Endothelial cell of umbilical vein (primary cell): ENCODE data around the gene TMEM140. TPM values are rescaled to one million over a fixed set of nuclear protein-coding genes. Genes with fewer than 3 reads are reported as not detected.

Source experiments
- BruUV-seq: library from RNA; stranded (reverse); fragments of 400-500 nt; replicated peaks from 2 replicates; lab custom pipeline; 2021; lab: Mats Ljungman, UMichigan
- CTCF ChIA-PET: fragments of 300-600, 350-600 bp; sonication (Branson Sonifier 250); formaldehyde crosslinking; loops from one replicate; lab custom pipeline; 2021; ENCODE audit warnings: antibody characterized with exemption, inconsistent platforms; lab: Charles Lee
- POLR2A ChIA-PET: fragments of 300-600, 350-600 bp; sonication (Branson Sonifier 250); formaldehyde crosslinking; loops from one replicate; lab custom pipeline; 2021; ENCODE audit warnings: antibody characterized with exemption, inconsistent platforms; lab: Charles Lee
- DNase-seq: peaks from one replicate; pipeline ENCODE4 v3.0.0-alpha.2; 2011; ENCODE audit warnings: low read depth, low spot score
- FAIRE-seq: peaks from 2 replicates; lab custom pipeline; 2011; peaks lifted over from hg19 to GRCh38; lab: Jason Lieb, UNC
- H2AFZ ChIP-seq: 2 replicates; pipeline ENCODE4 v1.6.0; 2012; ENCODE audit warnings: low read depth, low read length, control low read depth, inconsistent platforms
- H3K27ac ChIP-seq: 2 replicates; pipeline ENCODE4 v1.5.1; 2011; ENCODE audit warnings: low read depth, mild to moderate bottlenecking, control low read depth, low read length, moderate library complexity; ENCODE audit not compliant: insufficient read depth
- H3K27me3 ChIP-seq, 2 experiments: 2 replicates each; pipeline versions ENCODE4 v1.6.0 to v1.6.1; 2011; ENCODE audit warnings: low read length in 2 of 2, mixed read lengths in 1 of 2; ENCODE audit not compliant: control insufficient read depth in 2 of 2, insufficient read depth in 2 of 2
- H3K36me3 ChIP-seq, 2 experiments: 2 replicates in 1 of 2; 3 replicates in 1 of 2; pipeline ENCODE4 v1.5.1; 2011; ENCODE audit warnings: low read length in 2 of 2, mild to moderate bottlenecking in 1 of 2, moderate library complexity in 1 of 2; ENCODE audit not compliant: control insufficient read depth in 2 of 2, insufficient read depth in 2 of 2; ENCODE audit errors: extremely low read depth in 1 of 2
- H3K4me1 ChIP-seq: 3 replicates; pipeline ENCODE4 v1.5.1; 2011; ENCODE audit warnings: mild to moderate bottlenecking, low read length; ENCODE audit not compliant: control insufficient read depth, insufficient read depth; ENCODE audit errors: extremely low read depth
- H3K4me2 ChIP-seq: 2 replicates; pipeline ENCODE4 v1.6.1; 2011; ENCODE audit warnings: low read length, control low read depth, mixed read lengths; ENCODE audit not compliant: insufficient read depth
- H3K4me3 ChIP-seq, 3 experiments: fragments of 200-600 bp in 1 of 3; sonication (generic), shearing (Covaris generic) in 1 of 3; replicated peaks in 1 of 3; 2 replicates each; pipeline ENCODE4 v1.5.1; 2011 to 2016; ENCODE audit warnings: control low read depth in 3 of 3, low read length in 3 of 3, mild to moderate bottlenecking in 2 of 3, inconsistent platforms in 1 of 3, low read depth in 1 of 3, moderate library complexity in 1 of 3; ENCODE audit not compliant: insufficient read depth in 1 of 3
- H3K79me2 ChIP-seq: 2 replicates; pipeline ENCODE4 v1.6.0; 2012; ENCODE audit warnings: low read length, inconsistent platforms; ENCODE audit not compliant: control insufficient read depth, insufficient read depth
- H3K9ac ChIP-seq: replicated peaks from 2 replicates; pipeline ENCODE3; 2011; ENCODE audit warnings: low read length, control low read depth; ENCODE audit not compliant: insufficient read depth; ENCODE audit errors: extremely low read depth
- H3K9me1 ChIP-seq: replicated peaks from 3 replicates; pipeline ENCODE4 v1.6.0; 2011; ENCODE audit warnings: mild to moderate bottlenecking, low read length; ENCODE audit not compliant: control insufficient read depth, insufficient read depth; ENCODE audit errors: extremely low read depth
- H3K9me3 ChIP-seq: replicated peaks from 2 replicates; pipeline ENCODE4 v1.5.1; 2012; ENCODE audit warnings: low read length, inconsistent platforms; ENCODE audit not compliant: control insufficient read depth, insufficient read depth
- H4K20me1 ChIP-seq: replicated peaks from 2 replicates; pipeline ENCODE3; 2011; ENCODE audit warnings: mild to moderate bottlenecking, low read length; ENCODE audit not compliant: control insufficient read depth, insufficient read depth; ENCODE audit errors: extremely low read depth
- EZH2 ChIP-seq: IDR thresholded peaks from 2 replicates; pipeline ENCODE4 v1.6.1; 2012; ENCODE audit warnings: borderline replicate concordance, low read depth, mild to moderate bottlenecking, moderate library complexity, low read length, inconsistent platforms; ENCODE audit not compliant: severe bottlenecking
- FOS ChIP-seq: IDR thresholded peaks from 2 replicates; pipeline ENCODE4 v1.6.1; 2011; ENCODE audit warnings: mild to moderate bottlenecking, low read length, moderate library complexity, borderline replicate concordance; ENCODE audit not compliant: insufficient read depth
- GATA2 ChIP-seq: IDR thresholded peaks from 2 replicates; pipeline ENCODE4 v1.7.0; 2011; ENCODE audit warnings: low read depth, mild to moderate bottlenecking, moderate library complexity, mixed read lengths, low read length; ENCODE audit not compliant: insufficient read length, insufficient read depth
- JUN ChIP-seq: IDR thresholded peaks from 2 replicates; pipeline ENCODE4 v1.6.1; 2011; ENCODE audit warnings: borderline replicate concordance, low read depth; ENCODE audit not compliant: insufficient read length, insufficient read depth
- MYC ChIP-seq: IDR thresholded peaks from one replicate; pipeline ENCODE4 v1.6.1; 2011; ENCODE audit warnings: mild to moderate bottlenecking, low read depth, low read length
- POLR2A ChIP-seq: IDR thresholded peaks from 2 replicates; pipeline ENCODE4 v1.6.1; 2012; ENCODE audit warnings: low read depth, mild to moderate bottlenecking, control low read depth, low read length
- POLR2AphosphoS5 ChIP-seq: IDR thresholded peaks from 2 replicates; pipeline ENCODE4 v1.6.1; 2012; ENCODE audit warnings: low read depth, mild to moderate bottlenecking, control low read depth, low read length, moderate library complexity; ENCODE audit not compliant: insufficient read depth
- dilution Hi-C: fragments of 300-500 bp; cut with MboI; formaldehyde crosslinking; loops from one replicate; pipeline ENCODE4 v1.15.0; 2019; ENCODE audit warnings: low sequenced_read_pairs; ENCODE audit not compliant: extremely low pct_ligation_motif_present
- intact Hi-C: fragments of 100-400 bp; cut with micrococcal nuclease; formaldehyde crosslinking; loops from one replicate; pipeline ENCODE4 v1.10.0; 2022
- polyA plus RNA-seq, 4 experiments: library from polyadenylated mRNA; depleted of rRNA in 3 of 4; stranded (reverse) in 3 of 4; unstranded in 1 of 4; fragments of >200 nt; gene quantifications; 2 replicates each; pipeline versions ENCODE4 v1.2.1 to v1.2.3, GENCODE V29; 2011 to 2012; ENCODE audit warnings: missing spikeins in 1 of 4
- total RNA-seq: library from RNA; stranded (reverse); gene quantifications from 2 replicates; pipeline ENCODE4 v1.2.3, GENCODE V29; 2021
- TF ChIP-seq, protein P1 (sequence below): IDR thresholded peaks from 2 replicates; pipeline ENCODE4 v1.6.1; 2011; ENCODE audit not compliant: insufficient read depth, insufficient read length
- TF ChIP-seq, protein P2 (sequence below), 2 donors: IDR thresholded peaks; 1 replicate in 1 of 2; 2 replicates in 1 of 2; pipeline ENCODE4 v1.5.1; 2011; ENCODE audit warnings: low read length in 2 of 2, mild to moderate bottlenecking in 2 of 2, moderate library complexity in 2 of 2, control low read depth in 1 of 2, inconsistent platforms in 1 of 2, low read depth in 1 of 2; ENCODE audit not compliant: insufficient read depth in 1 of 2; ENCODE audit errors: extremely low read depth in 1 of 2

The TMEM140 gene
- total and polyA plus RNA-seq, 2 donors (not counting 3 experiments of a cell fraction or from before 2014, with no cell fraction given), result 17.9 to 26.5 TPM

DNA sequence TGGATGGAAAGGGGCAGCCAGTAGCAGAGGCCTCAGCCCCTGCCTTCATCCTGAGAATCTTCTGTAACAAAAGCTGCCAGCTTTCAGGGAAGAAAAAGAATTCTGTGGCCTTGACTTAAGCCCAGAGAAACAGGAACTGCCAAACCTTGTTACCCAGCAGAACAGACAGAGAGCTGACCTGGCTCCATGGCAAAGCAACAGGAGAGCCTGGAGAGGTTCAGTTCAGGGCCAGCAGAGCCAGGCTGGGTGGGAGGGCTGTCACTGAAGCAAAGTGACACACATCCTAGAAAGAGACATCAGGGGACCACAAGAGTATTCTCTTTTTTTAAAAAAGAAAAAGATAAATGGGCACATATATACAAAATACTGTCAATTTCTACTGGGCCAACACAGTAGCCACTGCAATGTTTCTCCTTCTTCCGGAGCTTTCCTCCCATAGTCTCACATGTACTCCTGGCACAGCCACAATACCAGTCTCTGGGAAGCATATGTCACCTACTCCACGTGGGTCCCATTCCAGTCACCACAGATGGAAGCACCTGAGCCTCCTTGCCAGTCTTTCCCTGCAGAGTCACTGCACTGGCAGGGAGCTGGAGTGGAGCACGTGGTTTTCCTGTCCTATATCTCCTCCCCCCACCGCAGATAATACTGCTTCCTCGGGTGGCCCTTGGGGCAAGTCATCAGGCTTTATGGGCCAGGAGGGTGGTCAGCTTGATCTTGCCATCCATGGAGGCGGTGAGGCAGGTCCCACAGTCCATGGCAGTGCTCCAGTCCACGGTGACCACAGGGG, 37.8 kb downstream of the TMEM140 start:
- Histone ChIP-seq H3K9ac (no peak overlapping the region), H3K4me1 (no peaks in the 10 kb centered on the region), H4K20me1 (no peaks in the 10 kb centered on the region), H3K36me3 (peaks cover 0 to 13% of the 10 kb centered on the region in 2 experiments), H3K79me2 (no peaks in the 10 kb centered on the region), H3K27me3 (no peaks in the 10 kb centered on the region), H3K4me2 (no peak overlapping the region), H3K9me1 (no peaks in the 10 kb centered on the region), H3K27ac (no peak overlapping the region), H3K4me3 (no peak overlapping the region), H3K9me3 (peaks cover 8% of the 10 kb centered on the region), H2AFZ (no peak overlapping the region)
- ChIA-PET POLR2A (no interaction called here), CTCF (no interaction called here)
- intact Hi-C loops (no loop called here), dilution Hi-C loops (no loop called here)
- DNase-seq (no peak), FAIRE-seq (peak; percentile 4)
- no TSS peak for BruUV-seq
- TF ChIP-seq EZH2, result no peak
- TF ChIP-seq GATA2, result no peak
- no peak for TF ChIP-seq POLR2A
- TF ChIP-seq POLR2AphosphoS5, result no peak
- no peak for TF ChIP-seq FOS
- TF ChIP-seq, protein P1, sequence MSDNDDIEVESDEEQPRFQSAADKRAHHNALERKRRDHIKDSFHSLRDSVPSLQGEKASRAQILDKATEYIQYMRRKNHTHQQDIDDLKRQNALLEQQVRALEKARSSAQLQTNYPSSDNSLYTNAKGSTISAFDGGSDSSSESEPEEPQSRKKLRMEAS, result no peak
- TF ChIP-seq JUN, result no peak
- TF ChIP-seq, protein P2, sequence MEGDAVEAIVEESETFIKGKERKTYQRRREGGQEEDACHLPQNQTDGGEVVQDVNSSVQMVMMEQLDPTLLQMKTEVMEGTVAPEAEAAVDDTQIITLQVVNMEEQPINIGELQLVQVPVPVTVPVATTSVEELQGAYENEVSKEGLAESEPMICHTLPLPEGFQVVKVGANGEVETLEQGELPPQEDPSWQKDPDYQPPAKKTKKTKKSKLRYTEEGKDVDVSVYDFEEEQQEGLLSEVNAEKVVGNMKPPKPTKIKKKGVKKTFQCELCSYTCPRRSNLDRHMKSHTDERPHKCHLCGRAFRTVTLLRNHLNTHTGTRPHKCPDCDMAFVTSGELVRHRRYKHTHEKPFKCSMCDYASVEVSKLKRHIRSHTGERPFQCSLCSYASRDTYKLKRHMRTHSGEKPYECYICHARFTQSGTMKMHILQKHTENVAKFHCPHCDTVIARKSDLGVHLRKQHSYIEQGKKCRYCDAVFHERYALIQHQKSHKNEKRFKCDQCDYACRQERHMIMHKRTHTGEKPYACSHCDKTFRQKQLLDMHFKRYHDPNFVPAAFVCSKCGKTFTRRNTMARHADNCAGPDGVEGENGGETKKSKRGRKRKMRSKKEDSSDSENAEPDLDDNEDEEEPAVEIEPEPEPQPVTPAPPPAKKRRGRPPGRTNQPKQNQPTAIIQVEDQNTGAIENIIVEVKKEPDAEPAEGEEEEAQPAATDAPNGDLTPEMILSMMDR (IDR thresholded peaks at IDR 0.05; ENCODE audit: extremely low read depth in 1 of 2, insufficient read depth in 1 of 2, low read depth in 1 of 2, low read length in 2 of 2), result no peak
- no peak for TF ChIP-seq MYC
